HG03196 (cell line): ENCODE data around the gene MARS2.
"Not testable (repeated sequence)": the region's sequence is repeated elsewhere in the genome, so short reads cannot be mapped to it uniquely, and the experiment has no call there.

Experiments used
- ATAC-seq: cut with Tn5 transposase; IDR thresholded peaks from one replicate; pipeline ENCODE4 v1.9.1; 2021; ENCODE audit not compliant: unreplicated experiment

Gene MARS2

DNA sequence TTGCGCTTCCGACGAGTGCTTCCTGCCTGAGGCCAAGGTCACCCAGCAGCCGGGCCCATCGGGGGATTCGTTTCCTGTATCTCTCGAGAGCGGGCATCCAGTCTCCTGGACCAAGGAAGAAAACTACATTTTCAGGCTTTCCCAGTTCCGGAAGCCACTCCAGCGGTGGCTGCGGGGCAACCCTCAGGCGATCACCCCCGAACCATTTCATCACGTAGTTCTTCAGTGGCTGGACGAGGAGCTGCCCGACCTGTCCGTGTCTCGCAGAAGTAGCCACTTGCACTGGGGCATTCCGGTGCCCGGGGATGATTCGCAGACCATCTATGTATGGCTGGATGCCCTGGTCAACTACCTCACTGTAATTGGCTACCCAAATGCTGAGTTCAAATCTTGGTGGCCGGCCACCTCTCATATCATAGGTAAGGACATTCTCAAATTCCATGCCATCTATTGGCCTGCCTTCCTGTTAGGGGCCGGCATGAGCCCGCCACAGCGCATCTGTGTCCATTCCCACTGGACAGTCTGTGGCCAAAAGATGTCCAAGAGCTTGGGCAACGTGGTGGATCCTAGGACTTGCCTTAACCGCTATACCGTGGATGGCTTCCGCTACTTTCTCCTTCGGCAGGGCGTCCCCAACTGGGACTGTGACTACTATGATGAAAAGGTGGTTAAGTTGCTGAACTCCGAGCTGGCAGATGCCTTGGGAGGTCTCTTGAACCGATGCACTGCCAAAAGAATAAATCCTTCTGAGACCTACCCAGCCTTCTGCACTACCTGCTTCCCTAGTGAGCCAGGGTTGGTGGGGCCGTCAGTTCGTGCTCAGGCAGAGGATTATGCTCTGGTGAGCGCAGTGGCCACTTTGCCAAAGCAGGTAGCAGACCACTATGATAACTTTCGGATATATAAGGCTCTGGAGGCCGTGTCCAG is 1.0 kb downstream of the MARS2 start:
- no peak for ATAC-seq

DNA sequence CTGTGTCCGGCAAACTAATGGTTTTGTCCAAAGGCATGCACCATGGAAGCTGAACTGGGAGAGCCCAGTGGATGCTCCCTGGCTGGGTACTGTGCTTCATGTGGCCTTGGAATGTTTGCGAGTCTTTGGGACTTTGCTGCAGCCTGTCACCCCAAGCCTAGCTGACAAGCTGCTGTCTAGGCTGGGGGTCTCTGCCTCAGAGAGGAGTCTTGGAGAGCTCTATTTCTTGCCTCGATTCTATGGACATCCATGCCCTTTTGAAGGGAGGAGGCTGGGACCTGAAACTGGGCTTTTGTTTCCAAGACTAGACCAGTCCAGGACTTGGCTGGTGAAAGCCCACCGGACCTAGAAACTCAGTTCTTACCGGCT is 1.7 kb downstream of the MARS2 start:
- ATAC-seq, result no peak

DNA sequence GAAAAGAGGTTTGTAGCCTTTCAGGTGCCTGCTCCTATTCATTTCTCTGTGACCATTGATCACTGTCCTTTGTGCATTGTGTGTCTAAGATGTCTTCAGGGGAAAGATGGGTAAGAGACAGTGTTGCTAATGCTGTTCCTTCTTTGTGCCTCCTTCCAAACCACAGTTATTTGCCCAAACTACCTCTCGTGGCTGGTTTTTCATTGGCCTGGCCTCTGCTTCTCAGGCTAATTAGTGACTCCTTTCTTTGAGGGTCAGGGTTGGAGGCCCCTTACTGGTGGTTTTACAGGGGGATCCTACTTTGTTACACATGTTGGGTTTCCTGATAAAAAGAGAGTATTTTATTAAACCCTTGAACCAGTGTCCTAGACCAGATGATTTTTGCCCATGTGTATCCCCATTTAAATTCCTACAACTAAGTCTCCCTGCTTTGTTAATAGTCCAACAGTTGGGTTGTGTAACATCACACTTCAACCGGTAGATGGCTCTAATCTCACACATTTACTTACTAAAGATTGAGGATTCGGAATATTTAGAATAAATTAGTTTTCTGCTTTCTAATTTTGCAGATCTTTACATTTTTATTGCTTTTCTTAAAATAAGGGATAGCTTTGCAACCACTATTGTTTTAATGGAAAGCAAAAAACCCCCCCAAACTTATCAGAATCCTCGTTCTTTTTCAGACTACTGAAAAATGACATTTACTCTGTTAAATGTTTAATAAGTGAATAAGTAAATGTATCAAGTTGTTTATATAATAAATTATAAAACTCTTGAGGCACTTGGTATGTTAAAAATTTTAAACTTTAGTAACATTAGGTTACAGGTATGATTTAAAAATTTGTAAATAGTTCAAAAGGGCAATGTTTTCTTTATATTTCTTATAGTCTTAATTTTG is 2.4 kb downstream of the MARS2 start:
- ATAC-seq, result no peak

DNA sequence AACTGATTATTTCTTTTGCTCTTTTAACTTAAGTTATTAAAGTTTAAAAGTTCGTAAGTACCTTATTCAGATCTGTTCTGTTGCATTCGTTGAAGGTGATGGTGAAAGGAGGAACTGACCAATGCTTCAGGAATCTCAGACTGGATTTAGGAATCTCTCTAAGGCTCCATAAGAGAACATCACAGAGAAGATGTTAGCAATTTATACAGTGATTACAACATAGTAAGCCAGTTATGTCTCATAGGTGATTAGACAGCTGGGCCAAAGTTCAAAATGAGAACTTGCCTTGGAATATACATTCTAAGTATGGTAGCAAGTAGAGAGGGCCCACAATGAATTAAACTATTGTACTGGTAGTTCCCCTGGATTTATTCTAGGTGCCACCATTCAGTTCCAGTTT is 3.2 kb downstream of the MARS2 start:
- no peak for ATAC-seq

DNA sequence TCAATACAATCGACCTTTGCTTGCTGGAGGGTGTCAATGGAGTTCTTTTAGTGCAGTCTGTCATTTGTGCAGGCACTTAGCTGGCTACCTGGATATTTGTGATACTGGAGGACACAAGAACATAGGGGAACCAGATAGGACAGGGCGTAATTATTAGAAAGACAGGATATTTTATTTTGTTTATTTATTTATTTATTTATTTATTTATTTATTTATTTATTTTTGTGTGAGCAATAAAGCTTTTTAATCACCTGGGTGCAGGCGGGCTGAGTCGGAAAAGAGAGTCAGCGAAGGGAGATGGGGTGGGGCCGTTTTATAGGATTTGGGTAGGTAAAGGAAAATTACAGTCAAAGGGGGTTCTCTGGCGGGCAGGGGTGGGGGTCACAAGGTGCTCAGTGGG is 4.0 kb downstream of the MARS2 start:
- not testable (repeated sequence) for ATAC-seq

DNA sequence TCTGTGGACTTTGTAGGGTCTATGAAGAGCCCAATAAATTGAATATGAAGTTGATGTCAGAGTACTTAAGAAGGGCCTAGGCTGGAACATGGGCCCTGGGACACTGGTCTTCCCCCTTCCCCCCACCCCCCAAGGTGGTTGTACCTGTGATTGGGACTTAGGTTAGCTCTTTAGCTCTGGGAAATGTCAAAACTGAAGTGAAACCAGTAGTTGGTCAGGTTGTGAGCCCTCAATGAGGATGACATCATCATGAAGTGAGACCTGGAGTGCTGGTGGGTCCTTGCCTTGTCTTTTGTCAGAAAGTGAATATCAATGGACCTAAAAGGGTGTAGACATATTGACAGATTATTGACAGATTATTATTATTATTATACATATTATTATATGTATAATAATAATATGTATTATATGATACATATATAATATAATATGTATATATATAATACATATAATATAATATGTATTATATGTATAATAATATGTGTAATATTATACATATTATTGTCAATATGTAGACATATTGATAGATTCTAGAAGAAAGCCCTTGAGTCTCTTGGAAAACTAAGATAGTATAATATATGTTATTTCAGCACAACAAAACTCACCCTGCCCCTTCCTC is 5.4 kb downstream of the MARS2 start:
- ATAC-seq, result peak; percentile 68

DNA sequence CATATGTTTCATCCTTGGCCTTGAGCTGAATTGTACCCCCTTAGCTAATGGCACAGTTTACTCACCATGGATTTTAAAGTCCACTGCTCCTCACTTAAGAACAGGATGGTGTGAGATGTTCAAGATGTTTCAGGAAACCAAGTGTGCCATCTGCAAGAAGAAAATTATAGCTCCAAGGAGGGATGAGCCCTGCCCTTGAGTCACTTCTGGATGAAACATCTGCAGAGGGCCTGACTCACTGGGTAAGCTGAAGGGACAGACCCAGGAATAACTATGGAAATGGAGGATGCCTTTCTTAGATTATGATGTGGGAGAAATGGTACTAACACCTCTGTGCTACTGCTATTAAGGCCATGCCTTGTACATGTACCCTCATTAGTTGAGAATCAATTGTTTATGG is 6.4 kb downstream of the MARS2 start:
- ATAC-seq, result no peak

DNA sequence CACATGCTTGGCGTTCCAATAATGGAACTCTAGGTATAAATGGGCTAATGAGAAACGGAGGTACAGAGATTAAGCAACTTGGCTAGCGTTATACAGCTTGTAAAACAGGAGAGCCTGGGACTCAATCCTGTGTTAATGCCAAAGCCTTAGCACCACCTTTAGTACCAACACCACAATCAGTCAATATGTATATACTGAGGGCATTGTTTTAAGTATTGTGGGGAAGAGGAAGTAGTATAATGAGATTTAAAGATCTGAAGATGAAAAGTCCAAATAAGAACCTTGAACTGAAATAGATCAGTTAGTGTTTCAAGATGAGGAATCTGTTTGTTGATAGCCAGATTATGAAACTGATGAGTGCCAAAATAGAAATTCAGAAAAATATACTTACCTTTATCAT is 8.1 kb downstream of the MARS2 start:
- no peak for ATAC-seq

DNA sequence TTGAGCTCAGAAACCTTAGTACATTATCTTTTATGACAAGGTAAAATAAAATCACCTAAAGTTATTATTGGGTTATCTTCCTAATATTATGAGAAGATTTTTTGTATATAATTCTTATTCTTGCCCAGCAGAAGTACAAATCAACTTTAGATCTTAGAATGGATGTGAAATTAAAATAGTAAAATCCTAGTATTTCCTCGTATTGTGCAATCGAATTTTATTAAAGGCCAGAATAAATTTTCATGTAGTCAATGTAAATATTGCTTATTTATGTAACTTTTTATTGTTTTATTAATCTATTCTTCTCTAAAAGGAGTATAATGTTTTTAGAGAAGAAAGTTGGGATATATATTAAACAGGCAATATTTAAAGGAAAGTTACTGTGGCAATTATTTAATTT is 12.7 kb downstream of the MARS2 start:
- no peak for ATAC-seq

DNA sequence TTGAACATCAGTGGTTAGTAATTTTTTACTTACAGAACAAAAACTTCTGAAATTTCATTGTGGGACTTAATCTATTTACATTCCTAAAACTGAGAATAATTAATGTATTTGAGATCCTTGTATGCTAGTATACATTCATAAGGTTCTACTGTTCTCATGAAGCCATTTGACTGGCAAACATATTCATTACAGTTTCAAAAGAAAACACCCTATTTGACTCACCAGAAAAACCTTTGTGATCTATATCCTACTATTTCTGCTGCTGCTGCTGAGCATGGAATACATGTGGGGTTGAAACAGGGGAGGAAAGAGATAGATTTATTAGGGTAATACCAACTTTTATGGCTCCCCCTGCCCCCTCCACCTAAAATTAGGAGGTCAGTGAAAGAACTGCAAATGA is 21.8 kb downstream of the MARS2 start:
- ATAC-seq, result no peak

DNA sequence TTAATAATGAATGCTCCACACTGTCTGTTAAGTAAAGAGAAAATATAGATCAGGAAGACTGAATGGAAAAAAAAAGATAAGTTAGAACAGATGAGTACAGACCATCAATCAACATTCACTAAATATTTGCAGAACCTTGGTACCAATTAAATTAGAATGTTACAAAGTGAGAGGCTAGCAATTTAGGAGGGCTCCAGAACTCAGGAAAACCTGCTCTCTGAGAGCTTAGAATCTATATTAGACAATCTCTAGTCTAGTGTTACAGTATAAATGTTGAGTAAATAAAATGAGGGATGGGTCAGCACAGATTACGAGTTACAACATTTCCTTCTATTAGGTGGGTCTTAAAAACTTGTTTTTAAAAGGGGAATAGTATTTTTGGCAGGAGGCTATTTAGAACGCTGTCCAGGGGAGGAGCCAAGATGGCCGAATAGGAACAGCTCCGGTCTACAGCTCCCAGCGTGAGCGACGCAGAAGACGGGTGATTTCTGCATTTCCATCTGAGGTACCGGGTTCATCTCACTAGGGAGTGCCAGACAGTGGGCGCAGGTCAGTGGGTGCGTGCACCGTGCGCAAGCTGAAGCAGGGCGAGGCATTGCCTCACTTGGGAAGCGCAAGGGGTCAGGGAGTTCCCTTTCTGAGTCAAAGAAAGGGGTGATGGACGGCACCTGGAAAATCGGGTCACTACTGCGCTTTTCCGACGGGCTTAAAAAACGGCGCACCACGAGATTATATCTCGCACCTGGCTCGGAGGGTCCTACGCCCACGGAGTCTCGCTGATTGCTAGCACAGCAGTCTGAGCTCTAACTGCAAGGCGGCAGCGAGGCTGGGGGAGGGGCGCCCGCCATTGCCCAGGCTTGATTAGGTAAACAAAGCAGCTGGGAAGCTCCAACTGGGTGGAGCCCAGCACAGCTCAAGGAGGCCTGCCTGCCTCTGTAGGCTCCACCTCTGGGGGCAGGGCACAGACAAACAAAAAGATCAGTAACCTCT is 23.7 kb downstream of the MARS2 start:
- ATAC-seq, result not testable (repeated sequence)

DNA sequence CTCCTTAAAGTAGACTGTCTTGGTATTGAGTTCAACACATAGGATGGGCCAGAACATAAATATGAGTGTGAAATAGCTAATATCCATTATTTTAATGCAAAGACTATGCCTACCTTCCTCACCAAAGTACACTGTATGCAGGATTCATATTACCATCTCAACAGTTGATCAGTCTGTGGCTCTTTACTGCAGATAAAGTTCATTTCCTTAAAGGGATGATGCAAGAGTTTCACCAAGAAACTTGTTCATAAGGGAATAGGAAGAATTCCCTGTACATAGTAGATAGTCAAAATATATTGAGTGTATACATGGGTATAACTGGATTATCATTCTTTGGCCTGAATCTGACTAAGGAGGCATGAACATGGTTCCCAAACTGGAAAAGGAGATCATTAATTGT is 35.0 kb downstream of the MARS2 start:
- ATAC-seq, result no peak
